WTC11 (cell line): ENCODE data around the gene NDUFB10. TPM values are rescaled to one million over a fixed set of nuclear protein-coding genes. Genes with fewer than 3 reads are reported as not detected.

Experiments
- ARID4B ChIP-seq: sonication (generic); formaldehyde crosslinking; IDR thresholded peaks from 2 replicates; pipeline ENCODE4 v1.8.0; 2023; ENCODE audit warnings: missing genetic modification reagents, mild to moderate bottlenecking, borderline replicate concordance
- ATF3 ChIP-seq: sonication (generic); formaldehyde crosslinking; conservative IDR thresholded peaks from 2 replicates; pipeline ENCODE4 v1.8.1; 2022; ENCODE audit warnings: mild to moderate bottlenecking, missing genetic modification reagents
- CTCF ChIP-seq: fragments of 200-600 bp; IDR thresholded peaks from 2 replicates; pipeline ENCODE4 v1.8.0; 2022; ENCODE audit warnings: antibody characterized with exemption
- FOXP1 ChIP-seq: sonication (generic); formaldehyde crosslinking; IDR thresholded peaks from 2 replicates; pipeline ENCODE4 v1.8.0; 2022; ENCODE audit warnings: missing genetic modification reagents, mild to moderate bottlenecking, moderate library complexity, borderline replicate concordance
- FOXP4 ChIP-seq: sonication (generic); formaldehyde crosslinking; IDR thresholded peaks from 2 replicates; pipeline ENCODE4 v1.8.0; 2022; ENCODE audit warnings: mild to moderate bottlenecking, missing genetic modification reagents
- GTF2I ChIP-seq: fragments of 250-450 bp; sonication (Bioruptor Pico); conservative IDR thresholded peaks from 2 replicates; pipeline ENCODE4 v1.4.0; 2021; ENCODE audit warnings: mild to moderate bottlenecking
- KAT7 ChIP-seq: sonication (generic); formaldehyde crosslinking; IDR thresholded peaks from 2 replicates; pipeline ENCODE4 v1.8.1; 2023; ENCODE audit warnings: missing genetic modification reagents, mild to moderate bottlenecking, borderline replicate concordance
- NFE2L1 ChIP-seq: sonication (generic); formaldehyde crosslinking; IDR thresholded peaks from 2 replicates; pipeline ENCODE4 v1.8.1; 2023; ENCODE audit warnings: missing genetic modification reagents
- NFYB ChIP-seq: sonication (generic); formaldehyde crosslinking; conservative IDR thresholded peaks from 2 replicates; pipeline ENCODE4 v1.8.0; 2022; ENCODE audit warnings: low read depth, missing genetic modification reagents
- NR2C2 ChIP-seq: sonication (generic); formaldehyde crosslinking; IDR thresholded peaks from 2 replicates; pipeline ENCODE4 v1.8.0; 2022; ENCODE audit warnings: mild to moderate bottlenecking, missing genetic modification reagents
- NR3C1 ChIP-seq: sonication (generic); formaldehyde crosslinking; conservative IDR thresholded peaks from 2 replicates; pipeline ENCODE4 v1.8.1; 2023; ENCODE audit warnings: low read depth, mild to moderate bottlenecking, missing genetic modification reagents
- PREB ChIP-seq: sonication (generic); formaldehyde crosslinking; IDR thresholded peaks from 2 replicates; pipeline ENCODE4 v1.8.1; 2022; ENCODE audit warnings: mild to moderate bottlenecking, missing genetic modification reagents, moderate library complexity, borderline replicate concordance
- PRRX2 ChIP-seq: fragments of 250-450 bp; sonication (Bioruptor Pico); IDR thresholded peaks from 2 replicates; pipeline ENCODE4 v1.8.0; 2021; ENCODE audit warnings: mild to moderate bottlenecking
- SP1 ChIP-seq: sonication (generic); formaldehyde crosslinking; conservative IDR thresholded peaks from 2 replicates; pipeline ENCODE4 v1.8.1; 2022; ENCODE audit warnings: missing genetic modification reagents
- STAT6 ChIP-seq: sonication (generic); formaldehyde crosslinking; conservative IDR thresholded peaks from 2 replicates; pipeline ENCODE4 v1.8.1; 2023; ENCODE audit warnings: mild to moderate bottlenecking, low read depth, missing genetic modification reagents, moderate library complexity
- TCF7 ChIP-seq: sonication (generic); formaldehyde crosslinking; IDR thresholded peaks from 2 replicates; pipeline ENCODE4 v1.8.0; 2022; ENCODE audit warnings: mild to moderate bottlenecking, low read depth, missing genetic modification reagents, moderate library complexity
- TP53 ChIP-seq: sonication (generic); formaldehyde crosslinking; IDR thresholded peaks from 2 replicates; pipeline ENCODE4 v1.8.1; 2023; ENCODE audit warnings: mild to moderate bottlenecking, missing genetic modification reagents
- ZNF232 ChIP-seq: sonication (generic); formaldehyde crosslinking; IDR thresholded peaks from 2 replicates; pipeline ENCODE4 v1.8.0; 2022; ENCODE audit warnings: mild to moderate bottlenecking, missing genetic modification reagents
- ZNF317 ChIP-seq: sonication (generic); formaldehyde crosslinking; IDR thresholded peaks from 2 replicates; pipeline ENCODE4 v1.8.1; 2023; ENCODE audit warnings: low read depth, mild to moderate bottlenecking, moderate library complexity, missing genetic modification reagents, borderline replicate concordance
- ZNF425 ChIP-seq: fragments of 250-450 bp; sonication (Bioruptor Pico); conservative IDR thresholded peaks from 2 replicates; pipeline ENCODE4 v1.9.0; 2021; ENCODE audit warnings: mild to moderate bottlenecking
- total RNA-seq: library from RNA; stranded (reverse); gene quantifications from 3 replicates; pipeline ENCODE4 v1.2.3, GENCODE V29; 2021
- TF ChIP-seq, protein P1 (sequence below): sonication (generic); formaldehyde crosslinking; IDR thresholded peaks from 2 replicates; pipeline ENCODE4 v1.8.0; 2022; ENCODE audit warnings: mild to moderate bottlenecking, missing genetic modification reagents

Gene NDUFB10
- total RNA-seq, 1 experiment from 2014 or later: 228 TPM

- peak; percentile 34; the same call in 1 of the 2 replicates for TF ChIP-seq ARID4B
- peak; percentile 89 for TF ChIP-seq SP1 (CRISPR knock-in tag)
- TF ChIP-seq TCF7 (CRISPR knock-in tag): no peak
- peak; percentile 59 for TF ChIP-seq NFYB
- no peak for TF ChIP-seq GTF2I (CRISPR knock-in tag)
- TF ChIP-seq TP53: no peak
- TF ChIP-seq KAT7 (CRISPR knock-in tag): no peak
- TF ChIP-seq ATF3 (CRISPR knock-in tag): no peak
- TF ChIP-seq ZNF232 (CRISPR knock-in tag): no peak
- no peak; the same call in 1 of the 2 replicates for TF ChIP-seq NR2C2
- TF ChIP-seq ZNF317 (CRISPR knock-in tag): no peak
- TF ChIP-seq, protein P1, sequence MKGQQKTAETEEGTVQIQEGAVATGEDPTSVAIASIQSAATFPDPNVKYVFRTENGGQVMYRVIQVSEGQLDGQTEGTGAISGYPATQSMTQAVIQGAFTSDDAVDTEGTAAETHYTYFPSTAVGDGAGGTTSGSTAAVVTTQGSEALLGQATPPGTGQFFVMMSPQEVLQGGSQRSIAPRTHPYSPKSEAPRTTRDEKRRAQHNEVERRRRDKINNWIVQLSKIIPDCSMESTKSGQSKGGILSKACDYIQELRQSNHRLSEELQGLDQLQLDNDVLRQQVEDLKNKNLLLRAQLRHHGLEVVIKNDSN: peak; percentile 49; the same call in 1 of the 2 replicates
- no peak for TF ChIP-seq ZNF425 (CRISPR knock-in tag)
- TF ChIP-seq PRRX2 (CRISPR knock-in tag): no peak
- TF ChIP-seq FOXP1 (CRISPR knock-in tag): no peak; the same call in 1 of the 2 replicates
- peak; percentile 52; the same call in 1 of the 2 replicates for TF ChIP-seq NFE2L1 (CRISPR knock-in tag)
- no peak for TF ChIP-seq NR3C1 (CRISPR knock-in tag)
- no peak for TF ChIP-seq CTCF
- TF ChIP-seq PREB (CRISPR knock-in tag): no peak
- TF ChIP-seq FOXP4 (CRISPR knock-in tag): peak; percentile 86
- TF ChIP-seq STAT6 (CRISPR knock-in tag): no peak
Observed at GRCh38 chr16:1942810-1943726, 16.3 kb upstream of the NDUFB10 start, which contains the start of gene MSRB1 (continued).
